ENCODE measurements around the gene ZSCAN4.

ZSCAN4 gene

DNA sequence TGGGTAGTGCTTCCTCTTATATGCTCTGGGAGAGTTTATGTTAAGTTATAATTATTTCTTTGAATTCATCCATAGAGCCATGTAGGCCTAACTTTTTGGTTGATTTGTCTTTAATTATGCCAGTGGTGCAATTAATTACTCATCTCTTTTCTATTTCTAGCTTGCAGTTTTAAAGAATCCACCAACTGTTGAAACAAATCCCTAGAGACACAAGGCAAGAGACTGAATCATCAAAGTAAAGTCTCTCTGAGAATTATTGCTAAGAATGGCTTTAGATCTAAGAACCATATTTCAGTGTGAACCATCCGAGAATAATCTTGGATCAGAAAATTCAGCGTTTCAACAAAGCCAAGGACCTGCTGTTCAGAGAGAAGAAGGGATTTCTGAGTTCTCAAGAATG, 7.1 kb downstream of the ZSCAN4 start:
- in situ Hi-C loops (cut with HindIII; ENCODE audit: low sequenced_read_pairs), result no loop called here

DNA sequence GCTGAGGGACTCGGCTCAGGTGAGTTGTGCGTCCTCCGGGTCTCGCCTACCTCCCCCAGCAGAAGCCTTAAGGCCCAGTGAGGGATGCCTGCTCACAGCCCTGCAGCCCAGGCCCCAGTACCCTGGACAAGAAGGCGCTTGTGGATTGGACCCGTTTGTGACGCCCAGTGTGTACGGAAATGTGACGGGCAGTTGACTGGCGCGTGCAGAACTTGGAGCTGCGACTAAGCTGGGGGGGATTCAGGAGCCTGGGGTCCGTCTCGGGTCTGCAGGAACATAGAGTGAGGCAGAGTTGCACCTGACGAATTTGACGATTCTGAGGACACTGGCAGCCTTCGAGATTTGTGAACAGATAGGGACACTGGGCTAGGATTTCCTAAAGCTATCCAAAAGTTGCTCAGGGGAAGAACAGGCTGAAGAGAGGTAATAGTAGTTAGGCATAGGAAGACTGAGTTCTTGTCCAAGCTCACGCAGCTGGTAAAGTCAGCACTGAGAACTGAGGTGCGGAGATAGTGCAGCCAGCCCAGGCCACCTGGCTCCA, 13.6 kb downstream of the ZSCAN4 start:
- in situ Hi-C loops (cut with HindIII; ENCODE audit: low sequenced_read_pairs), result no loop called here

DNA sequence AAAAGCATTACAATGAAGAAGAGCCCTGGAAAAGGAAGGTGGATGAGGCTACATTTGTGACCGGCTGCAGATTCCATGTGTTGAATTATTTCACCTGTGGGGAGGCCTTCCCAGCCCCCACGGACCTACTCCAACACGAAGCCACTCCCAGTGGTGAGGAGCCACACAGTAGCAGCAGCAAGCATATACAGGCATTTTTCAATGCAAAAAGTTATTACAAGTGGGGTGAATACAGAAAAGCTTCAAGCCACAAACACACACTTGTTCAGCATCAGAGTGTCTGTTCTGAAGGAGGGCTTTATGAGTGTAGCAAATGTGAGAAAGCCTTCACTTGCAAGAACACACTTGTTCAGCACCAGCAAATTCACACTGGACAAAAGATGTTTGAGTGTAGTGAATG, 18.0 kb downstream of the ZSCAN4 start:
- in situ Hi-C loops (cut with HindIII; ENCODE audit: low sequenced_read_pairs), result no loop called here

DNA sequence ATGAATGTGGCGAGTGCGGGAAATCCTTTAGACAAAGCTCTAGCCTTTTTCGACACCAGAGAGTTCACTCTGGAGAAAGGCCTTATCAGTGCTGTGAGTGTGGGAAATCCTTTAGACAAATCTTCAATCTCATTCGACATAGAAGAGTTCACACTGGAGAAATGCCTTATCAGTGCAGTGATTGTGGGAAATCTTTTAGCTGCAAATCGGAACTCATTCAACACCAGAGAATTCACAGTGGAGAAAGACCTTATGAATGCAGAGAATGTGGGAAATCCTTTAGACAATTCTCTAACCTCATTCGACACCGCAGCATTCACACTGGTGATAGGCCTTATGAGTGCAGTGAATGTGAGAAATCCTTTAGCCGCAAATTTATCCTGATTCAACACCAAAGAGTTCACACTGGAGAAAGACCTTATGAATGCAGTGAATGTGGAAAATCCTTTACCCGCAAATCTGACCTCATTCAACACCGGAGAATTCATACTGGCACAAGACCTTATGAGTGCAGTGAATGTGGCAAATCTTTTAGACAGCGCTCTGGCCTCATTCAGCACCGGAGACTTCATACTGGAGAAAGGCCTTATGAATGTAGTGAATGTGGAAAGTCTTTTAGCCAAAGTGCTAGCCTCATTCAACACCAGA, 18.8 kb downstream of the ZSCAN4 start:
- in situ Hi-C loops (cut with HindIII; ENCODE audit: low sequenced_read_pairs), result no loop called here

DNA sequence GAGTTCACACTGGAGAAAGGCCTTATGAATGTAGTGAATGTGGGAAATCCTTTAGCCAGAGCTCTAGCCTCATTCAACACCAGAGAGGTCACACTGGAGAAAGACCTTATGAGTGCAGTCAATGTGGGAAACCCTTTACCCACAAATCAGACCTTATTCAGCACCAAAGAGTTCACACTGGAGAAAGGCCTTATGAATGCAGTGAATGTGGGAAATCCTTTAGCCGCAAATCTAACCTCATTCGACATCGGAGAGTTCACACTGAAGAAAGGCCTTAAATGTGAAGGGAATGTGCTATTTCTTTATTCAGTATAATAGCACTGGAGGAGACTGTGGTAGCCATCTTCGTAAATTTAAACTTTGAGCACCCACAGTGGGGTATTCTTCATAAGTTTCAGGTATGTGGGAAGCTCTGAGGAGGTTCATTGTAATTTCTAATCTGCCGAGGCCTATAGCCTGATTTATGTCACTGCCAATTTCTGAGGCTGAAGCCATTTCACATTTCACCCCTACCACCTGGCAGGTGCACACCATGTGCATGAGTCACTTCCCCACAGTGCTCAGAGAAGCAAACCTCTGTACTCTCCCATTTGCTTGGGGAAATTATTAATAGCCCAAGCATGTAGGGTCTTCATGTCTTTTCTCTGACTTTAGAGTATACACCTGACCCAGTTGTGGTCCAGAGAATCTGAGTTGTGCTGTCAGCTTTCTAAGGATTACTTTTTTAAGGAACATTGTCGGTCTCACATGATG, 19.5 kb downstream of the ZSCAN4 start:
- in situ Hi-C loops (cut with HindIII; ENCODE audit: low sequenced_read_pairs), result no loop called here

DNA sequence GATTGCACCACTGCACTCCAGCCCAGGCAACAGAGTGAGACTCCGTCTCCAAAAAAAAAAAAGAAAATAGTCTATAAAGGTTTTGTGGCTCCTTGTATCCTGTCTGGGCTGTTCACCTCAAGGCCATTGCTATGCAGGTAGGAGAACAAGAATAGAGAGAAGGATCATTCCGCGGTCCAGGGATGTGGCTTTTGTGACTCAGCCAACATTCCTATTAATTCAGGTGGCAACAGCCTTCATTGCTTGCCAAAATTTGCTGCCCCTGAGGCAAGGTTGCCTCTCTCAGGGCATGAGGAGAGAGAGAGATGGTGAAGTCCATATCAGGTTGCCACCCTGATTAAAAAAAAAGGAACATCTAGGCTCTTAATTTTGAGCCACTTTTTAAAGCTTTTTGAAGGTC, 21.0 kb downstream of the ZSCAN4 start:
- in situ Hi-C loops (cut with HindIII; ENCODE audit: low sequenced_read_pairs), result no loop called here

GRCh38 chr19:57701625-57702024, 32.9 kb downstream of the ZSCAN4 start:
- in situ Hi-C loops (cut with HindIII; ENCODE audit: low sequenced_read_pairs), result no loop called here

DNA sequence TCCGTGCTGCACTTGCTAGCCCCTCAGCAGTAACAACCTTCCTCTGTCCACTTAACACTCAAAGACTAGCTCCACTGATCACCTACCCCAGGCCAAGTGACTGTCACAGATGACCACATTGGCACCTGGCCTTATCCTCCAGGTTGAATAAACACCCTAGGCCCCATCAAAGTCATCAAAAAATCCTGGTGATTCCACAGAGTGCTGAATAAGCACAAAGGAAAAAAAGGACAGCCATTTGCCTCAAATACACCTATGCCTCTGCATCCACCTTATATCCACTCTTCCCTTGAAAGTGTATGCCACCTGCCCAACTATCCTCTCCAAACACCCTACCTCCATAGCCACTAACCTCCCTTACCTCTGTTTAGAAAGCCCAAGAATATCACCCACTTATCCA, 37.6 kb downstream of the ZSCAN4 start:
- in situ Hi-C loops (cut with HindIII; ENCODE audit: low sequenced_read_pairs), result no loop called here

GRCh38 chr19:57708641-57709361, 40.1 kb downstream of the ZSCAN4 start, which contains the start of gene ZNF154:
ZNF154 (minus strand) TSS chr19:57709204; CDS start chr19:57708971, 233 bp downstream.
- in situ Hi-C loops (cut with HindIII; ENCODE audit: low sequenced_read_pairs), result no loop called here

- in situ Hi-C loops (cut with HindIII; ENCODE audit: low sequenced_read_pairs), result no loop called here
Measured at GRCh38 chr19:57709616-57710015, 40.9 kb downstream of the ZSCAN4 start.

DNA sequence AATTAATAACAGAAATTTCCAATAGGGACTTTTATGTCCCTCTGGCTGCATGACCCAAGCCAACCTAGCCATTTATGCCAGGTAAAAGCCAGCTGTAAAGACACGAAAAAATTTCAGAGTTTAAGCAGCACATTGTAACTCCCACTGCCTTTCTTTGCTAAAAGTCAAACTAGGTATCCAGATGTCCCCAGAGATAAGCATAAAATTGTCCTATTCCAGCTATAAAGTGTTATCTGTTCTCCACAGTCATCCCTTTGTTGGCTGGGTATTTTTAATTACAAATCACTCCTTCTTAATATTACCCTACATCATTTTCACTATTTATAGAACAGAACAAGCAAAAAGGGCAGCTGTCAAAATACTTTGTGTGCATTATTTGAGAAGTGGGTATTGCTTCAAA, 43.5 kb downstream of the ZSCAN4 start:
- in situ Hi-C loops (cut with HindIII; ENCODE audit: low sequenced_read_pairs), result no loop called here

DNA sequence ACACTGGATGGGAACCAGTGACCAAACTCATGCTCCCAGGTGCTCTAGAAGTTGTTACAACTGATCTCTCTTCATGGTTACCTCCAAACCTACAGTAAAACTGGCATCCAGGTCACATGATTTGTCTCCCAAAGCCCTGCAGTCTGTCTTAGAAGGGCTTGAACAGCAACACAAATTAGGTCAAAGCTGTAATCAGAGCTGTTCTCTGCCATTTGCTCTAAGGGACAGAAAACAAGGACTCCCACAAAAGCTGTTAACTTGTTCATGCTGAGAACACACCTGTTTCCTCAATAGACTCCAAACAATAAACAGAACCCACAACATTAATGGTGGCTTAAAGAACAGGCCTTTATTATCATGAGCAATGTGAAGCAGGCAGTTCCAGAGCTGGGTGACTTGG, 50.7 kb downstream of the ZSCAN4 start:
- in situ Hi-C loops (cut with HindIII; ENCODE audit: low sequenced_read_pairs), result no loop called here

GRCh38 chr19:57719901-57720519, 51.3 kb downstream of the ZSCAN4 start:
- in situ Hi-C loops (cut with HindIII; ENCODE audit: low sequenced_read_pairs), result no loop called here

DNA sequence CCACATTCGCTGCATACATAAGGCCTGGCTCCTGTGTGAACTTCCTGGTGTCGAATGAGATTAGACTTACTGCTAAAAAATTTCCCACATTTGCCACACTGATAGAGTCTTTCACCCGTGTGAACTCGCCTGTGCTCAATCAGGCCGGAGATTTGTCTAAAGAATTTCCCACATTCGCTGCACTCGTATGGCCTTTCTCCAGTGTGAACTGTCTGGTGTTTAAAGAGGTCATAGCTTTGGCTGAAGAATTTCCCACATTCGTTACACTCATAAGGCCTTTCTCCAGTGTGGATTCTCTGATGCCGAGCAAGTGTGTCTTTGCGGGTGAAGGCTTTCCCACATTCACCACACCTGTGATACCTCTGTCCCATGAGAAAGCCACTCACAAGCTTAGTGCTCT, 52.1 kb downstream of the ZSCAN4 start:
- in situ Hi-C loops (cut with HindIII; ENCODE audit: low sequenced_read_pairs), result no loop called here
